ENCODE results near the gene RTN4RL1.

Gene RTN4RL1

GRCh38 chr17:2025220-2025621 is at the start of gene RTN4RL1:
TSS of gene RTN4RL1 (minus strand) at chr17:2025334. CDS start at chr17:2024865, 469 bp downstream.
- peak; percentile 8 for DNase-seq

- no peak for DNase-seq
Measured at GRCh38 chr17:2074919-2075318, 49.8 kb upstream of the RTN4RL1 start.

GRCh38 chr17:2071455-2072281 is 46.5 kb upstream of the RTN4RL1 start:
- no peak for DNase-seq

- DNase-seq, result no peak
Measured at GRCh38 chr17:2071024-2071385, 45.9 kb upstream of the RTN4RL1 start.

- no peak for DNase-seq
Measured at GRCh38 chr17:2070241-2071023, 45.3 kb upstream of the RTN4RL1 start.

GRCh38 chr17:2068519-2069051 is 43.5 kb upstream of the RTN4RL1 start:
- peak; percentile 11 for DNase-seq

GRCh38 chr17:2068031-2068518 is 42.9 kb upstream of the RTN4RL1 start:
- no peak for DNase-seq

- DNase-seq, result no peak
Measured at GRCh38 chr17:2067608-2068024, 42.5 kb upstream of the RTN4RL1 start.

- DNase-seq, result no peak
Measured at GRCh38 chr17:2067048-2067561, 42.0 kb upstream of the RTN4RL1 start.

GRCh38 chr17:2065949-2066400 is 40.8 kb upstream of the RTN4RL1 start:
- DNase-seq, result no peak

GRCh38 chr17:2064980-2065785 is 40.0 kb upstream of the RTN4RL1 start:
- no peak for DNase-seq

- no peak for DNase-seq
Measured at GRCh38 chr17:2064520-2064971, 39.4 kb upstream of the RTN4RL1 start.

GRCh38 chr17:2064147-2064489 is 39.0 kb upstream of the RTN4RL1 start:
- no peak for DNase-seq

GRCh38 chr17:2063261-2064146 is 38.4 kb upstream of the RTN4RL1 start:
- DNase-seq, result no peak

GRCh38 chr17:2062571-2063183 is 37.5 kb upstream of the RTN4RL1 start:
- DNase-seq, result no peak

- DNase-seq, result no peak
Measured at GRCh38 chr17:2061441-2061958, 36.4 kb upstream of the RTN4RL1 start.

GRCh38 chr17:2060681-2061440 is 35.7 kb upstream of the RTN4RL1 start:
- DNase-seq, result no peak

GRCh38 chr17:2060385-2060658 is 35.2 kb upstream of the RTN4RL1 start:
- no peak for DNase-seq

- DNase-seq, result no peak
Measured at GRCh38 chr17:2059547-2060384, 34.6 kb upstream of the RTN4RL1 start.

Data from NCI-H526 treated with DMSO at 0.1 percent for 48 hours (cell line).